ENCODE results near the gene GMDS. TPM values are rescaled to one million over a fixed set of nuclear protein-coding genes. Genes with fewer than 3 reads are reported as not detected.

The GMDS gene
- polyA plus RNA-seq, 1 of the 3 experiments (the other 2 are of a cell fraction), result 12.3 TPM

DNA sequence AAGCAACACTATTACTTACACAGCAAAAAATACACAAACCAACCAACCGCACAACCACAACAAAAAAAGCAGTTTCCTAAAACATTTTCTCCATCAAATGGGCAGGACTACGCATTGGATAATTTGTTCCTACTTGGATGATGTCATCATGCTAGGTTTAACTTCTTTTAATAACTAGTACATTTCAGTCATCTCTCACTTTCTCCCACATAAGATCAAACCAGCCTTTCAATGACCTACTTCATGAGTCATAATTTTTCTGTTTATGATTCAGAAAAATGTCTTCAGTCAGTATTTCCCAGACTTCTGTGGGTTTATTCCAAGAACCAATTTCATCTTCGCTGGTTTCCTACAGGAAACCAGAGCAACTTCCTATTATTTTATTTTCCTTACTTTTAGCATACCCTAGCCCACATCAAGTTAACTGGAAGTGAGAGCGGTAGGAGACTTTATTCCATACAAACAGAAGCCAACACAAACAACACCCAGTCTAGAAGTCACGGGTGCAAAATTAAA is 134.2 kb downstream of the GMDS start:
- peaks cover 0 to 7% of the 10 kb centered on the region in 2 experiments; a peak in 1 of 4 replicates for H3K4me1 ChIP-seq (ENCODE audit: control insufficient read depth in 1 of 2, insufficient read depth in 2 of 2, low read depth in 1 of 2, low read length in 1 of 2)
- H3K4me2 ChIP-seq, result peak overlapping the region; percentile 18; the same call in 1 of the 2 replicates
- no peak overlapping the region for H2AFZ ChIP-seq (ENCODE audit: low read depth)
- H3K4me3 ChIP-seq (ENCODE audit: low read depth in 2 of 2, low read length in 1 of 2), result no peak overlapping the region
- DNase-seq, result no peak
- H4K20me1 ChIP-seq (ENCODE audit: insufficient read depth), result no peaks in the 10 kb centered on the region
- ChIA-PET POLR2A (no interaction called here), CTCF (interaction anchor here (0.7 to 1.9 kb wide), 4 partner anchors 87 to 515 kb away, joined by 3 to 11 read pairs (median 3); no protein-coding TSS in a partner anchor)
- H3K9me3 ChIP-seq, result no peaks in the 10 kb centered on the region
- H3K9me2 ChIP-seq, result no peaks in the 10 kb centered on the region
- H3K27ac ChIP-seq (ENCODE audit: low read depth in 2 of 2, low read length in 1 of 2), result peak overlapping the region in 1 of 2 experiments; percentile 73; a peak in 2 of 4 replicates
- H3K9ac ChIP-seq, result no peak overlapping the region
- no peaks in the 10 kb centered on the region for H3K27me3 ChIP-seq (ENCODE audit: insufficient read depth)
- H3F3A ChIP-seq (replicated peaks; ENCODE audit: insufficient read depth), result peaks cover 3% of the 10 kb centered on the region
- H3K36me3 ChIP-seq (replicated peaks in 1 of 2; ENCODE audit: control insufficient read depth in 1 of 2, insufficient read depth in 2 of 2, low read length in 1 of 2), result no peaks in the 10 kb centered on the region
- no peaks in the 10 kb centered on the region for H3K79me2 ChIP-seq (ENCODE audit: insufficient read depth)
- 67% methylated on average over 5 of the region's 5 CpGs for WGBS (ENCODE audit: low lambda C conversion rate)
- TF ChIP-seq JUND (IDR thresholded peaks at IDR 0.05), result peak; percentile 65
- no peak for TF ChIP-seq ELF1 (IDR thresholded peaks at IDR 0.05)
- TF ChIP-seq, protein P1, sequence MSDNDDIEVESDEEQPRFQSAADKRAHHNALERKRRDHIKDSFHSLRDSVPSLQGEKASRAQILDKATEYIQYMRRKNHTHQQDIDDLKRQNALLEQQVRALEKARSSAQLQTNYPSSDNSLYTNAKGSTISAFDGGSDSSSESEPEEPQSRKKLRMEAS (IDR thresholded peaks at IDR 0.05; ENCODE audit: low read depth), result no peak
- no peak for TF ChIP-seq FOXM1 (IDR thresholded peaks at IDR 0.05; ENCODE audit: low read depth)
- TF ChIP-seq GATA2 (CRISPR knock-in tag; IDR thresholded peaks at IDR 0.05), result no peak
- TF ChIP-seq, protein P2, sequence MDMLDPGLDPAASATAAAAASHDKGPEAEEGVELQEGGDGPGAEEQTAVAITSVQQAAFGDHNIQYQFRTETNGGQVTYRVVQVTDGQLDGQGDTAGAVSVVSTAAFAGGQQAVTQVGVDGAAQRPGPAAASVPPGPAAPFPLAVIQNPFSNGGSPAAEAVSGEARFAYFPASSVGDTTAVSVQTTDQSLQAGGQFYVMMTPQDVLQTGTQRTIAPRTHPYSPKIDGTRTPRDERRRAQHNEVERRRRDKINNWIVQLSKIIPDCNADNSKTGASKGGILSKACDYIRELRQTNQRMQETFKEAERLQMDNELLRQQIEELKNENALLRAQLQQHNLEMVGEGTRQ (IDR thresholded peaks at IDR 0.05; ENCODE audit: borderline replicate concordance, low read depth, low read length), result no peak
- no peak for TF ChIP-seq RAD21 (IDR thresholded peaks at IDR 0.05; ENCODE audit: low read length)
- no peak; the same call in 1 of the 2 replicates for TF ChIP-seq NFIC (IDR thresholded peaks at IDR 0.05; ENCODE audit: borderline replicate concordance)
- TF ChIP-seq, protein P3, sequence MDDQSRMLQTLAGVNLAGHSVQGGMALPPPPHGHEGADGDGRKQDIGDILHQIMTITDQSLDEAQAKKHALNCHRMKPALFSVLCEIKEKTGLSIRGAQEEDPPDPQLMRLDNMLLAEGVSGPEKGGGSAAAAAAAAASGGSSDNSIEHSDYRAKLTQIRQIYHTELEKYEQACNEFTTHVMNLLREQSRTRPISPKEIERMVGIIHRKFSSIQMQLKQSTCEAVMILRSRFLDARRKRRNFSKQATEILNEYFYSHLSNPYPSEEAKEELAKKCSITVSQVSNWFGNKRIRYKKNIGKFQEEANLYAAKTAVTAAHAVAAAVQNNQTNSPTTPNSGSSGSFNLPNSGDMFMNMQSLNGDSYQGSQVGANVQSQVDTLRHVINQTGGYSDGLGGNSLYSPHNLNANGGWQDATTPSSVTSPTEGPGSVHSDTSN (IDR thresholded peaks at IDR 0.05), result peak; percentile 57; the same call in 1 of the 2 replicates
- no peak for TF ChIP-seq RFX5 (IDR thresholded peaks at IDR 0.05; ENCODE audit: low read length)
- TF ChIP-seq, protein P4, sequence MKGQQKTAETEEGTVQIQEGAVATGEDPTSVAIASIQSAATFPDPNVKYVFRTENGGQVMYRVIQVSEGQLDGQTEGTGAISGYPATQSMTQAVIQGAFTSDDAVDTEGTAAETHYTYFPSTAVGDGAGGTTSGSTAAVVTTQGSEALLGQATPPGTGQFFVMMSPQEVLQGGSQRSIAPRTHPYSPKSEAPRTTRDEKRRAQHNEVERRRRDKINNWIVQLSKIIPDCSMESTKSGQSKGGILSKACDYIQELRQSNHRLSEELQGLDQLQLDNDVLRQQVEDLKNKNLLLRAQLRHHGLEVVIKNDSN (IDR thresholded peaks at IDR 0.05; ENCODE audit: borderline replicate concordance, low read depth), result no peak
- no peak for TF ChIP-seq FOXJ3 (CRISPR knock-in tag; IDR thresholded peaks at IDR 0.05)
- TF ChIP-seq MXI1 (IDR thresholded peaks at IDR 0.05; ENCODE audit: low read depth, low read length), result no peak
- TF ChIP-seq, protein P5, sequence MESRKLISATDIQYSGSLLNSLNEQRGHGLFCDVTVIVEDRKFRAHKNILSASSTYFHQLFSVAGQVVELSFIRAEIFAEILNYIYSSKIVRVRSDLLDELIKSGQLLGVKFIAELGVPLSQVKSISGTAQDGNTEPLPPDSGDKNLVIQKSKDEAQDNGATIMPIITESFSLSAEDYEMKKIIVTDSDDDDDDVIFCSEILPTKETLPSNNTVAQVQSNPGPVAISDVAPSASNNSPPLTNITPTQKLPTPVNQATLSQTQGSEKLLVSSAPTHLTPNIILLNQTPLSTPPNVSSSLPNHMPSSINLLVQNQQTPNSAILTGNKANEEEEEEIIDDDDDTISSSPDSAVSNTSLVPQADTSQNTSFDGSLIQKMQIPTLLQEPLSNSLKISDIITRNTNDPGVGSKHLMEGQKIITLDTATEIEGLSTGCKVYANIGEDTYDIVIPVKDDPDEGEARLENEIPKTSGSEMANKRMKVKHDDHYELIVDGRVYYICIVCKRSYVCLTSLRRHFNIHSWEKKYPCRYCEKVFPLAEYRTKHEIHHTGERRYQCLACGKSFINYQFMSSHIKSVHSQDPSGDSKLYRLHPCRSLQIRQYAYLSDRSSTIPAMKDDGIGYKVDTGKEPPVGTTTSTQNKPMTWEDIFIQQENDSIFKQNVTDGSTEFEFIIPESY (IDR thresholded peaks at IDR 0.05; ENCODE audit: borderline replicate concordance, low read depth), result no peak
- TF ChIP-seq NRF1 (IDR thresholded peaks at IDR 0.05; ENCODE audit: low read depth, low read length), result no peak
- no peak for TF ChIP-seq CHD2 (IDR thresholded peaks at IDR 0.05; ENCODE audit: low read length, partially characterized antibody)
- TF ChIP-seq MEF2A (IDR thresholded peaks at IDR 0.05; ENCODE audit: borderline replicate concordance, low read depth), result no peak
- no peak for TF ChIP-seq POLR2AphosphoS5 (IDR thresholded peaks at IDR 0.05; ENCODE audit: low read depth, low read length)
- TF ChIP-seq RXRA (IDR thresholded peaks at IDR 0.05; ENCODE audit: borderline replicate concordance, low read depth), result no peak
- no peak for TF ChIP-seq SIN3A (IDR thresholded peaks at IDR 0.05; ENCODE audit: borderline replicate concordance, low read depth, low read length)
- no peak for TF ChIP-seq GABPA (IDR thresholded peaks at IDR 0.05; ENCODE audit: low read depth)
- TF ChIP-seq, protein P6, sequence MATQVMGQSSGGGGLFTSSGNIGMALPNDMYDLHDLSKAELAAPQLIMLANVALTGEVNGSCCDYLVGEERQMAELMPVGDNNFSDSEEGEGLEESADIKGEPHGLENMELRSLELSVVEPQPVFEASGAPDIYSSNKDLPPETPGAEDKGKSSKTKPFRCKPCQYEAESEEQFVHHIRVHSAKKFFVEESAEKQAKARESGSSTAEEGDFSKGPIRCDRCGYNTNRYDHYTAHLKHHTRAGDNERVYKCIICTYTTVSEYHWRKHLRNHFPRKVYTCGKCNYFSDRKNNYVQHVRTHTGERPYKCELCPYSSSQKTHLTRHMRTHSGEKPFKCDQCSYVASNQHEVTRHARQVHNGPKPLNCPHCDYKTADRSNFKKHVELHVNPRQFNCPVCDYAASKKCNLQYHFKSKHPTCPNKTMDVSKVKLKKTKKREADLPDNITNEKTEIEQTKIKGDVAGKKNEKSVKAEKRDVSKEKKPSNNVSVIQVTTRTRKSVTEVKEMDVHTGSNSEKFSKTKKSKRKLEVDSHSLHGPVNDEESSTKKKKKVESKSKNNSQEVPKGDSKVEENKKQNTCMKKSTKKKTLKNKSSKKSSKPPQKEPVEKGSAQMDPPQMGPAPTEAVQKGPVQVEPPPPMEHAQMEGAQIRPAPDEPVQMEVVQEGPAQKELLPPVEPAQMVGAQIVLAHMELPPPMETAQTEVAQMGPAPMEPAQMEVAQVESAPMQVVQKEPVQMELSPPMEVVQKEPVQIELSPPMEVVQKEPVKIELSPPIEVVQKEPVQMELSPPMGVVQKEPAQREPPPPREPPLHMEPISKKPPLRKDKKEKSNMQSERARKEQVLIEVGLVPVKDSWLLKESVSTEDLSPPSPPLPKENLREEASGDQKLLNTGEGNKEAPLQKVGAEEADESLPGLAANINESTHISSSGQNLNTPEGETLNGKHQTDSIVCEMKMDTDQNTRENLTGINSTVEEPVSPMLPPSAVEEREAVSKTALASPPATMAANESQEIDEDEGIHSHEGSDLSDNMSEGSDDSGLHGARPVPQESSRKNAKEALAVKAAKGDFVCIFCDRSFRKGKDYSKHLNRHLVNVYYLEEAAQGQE (IDR thresholded peaks at IDR 0.05; ENCODE audit: low read depth, low read length), result no peak
- no peak for TF ChIP-seq TEAD4 (IDR thresholded peaks at IDR 0.05; ENCODE audit: borderline replicate concordance, insufficient read depth)
- no peak for TF ChIP-seq SMC3 (IDR thresholded peaks at IDR 0.05; ENCODE audit: low read depth, low read length)
- TF ChIP-seq YY1 (IDR thresholded peaks at IDR 0.05; ENCODE audit: low read depth), result no peak
- no peak for TF ChIP-seq TAF1 (IDR thresholded peaks at IDR 0.05; ENCODE audit: borderline replicate concordance, low read depth, low read length)
- TF ChIP-seq FOSL2 (IDR thresholded peaks at IDR 0.05; ENCODE audit: borderline replicate concordance, low read depth), result peak; percentile 81

Data from SK-N-SH (cell line).